GM23338 (cell line): Measurements from ENCODE around the gene C1orf52.

Experiments used
- CREB1 ChIP-seq: fragments of 250-450 bp; sonication (Bioruptor Pico); IDR thresholded peaks from 2 replicates; pipeline ENCODE4 v1.5.0; 2020; ENCODE audit warnings: low read depth, mild to moderate bottlenecking, moderate library complexity
- CTCF ChIP-seq, 2 experiments: fragments of 200-600 bp in 1 of 2; sonication (generic) in 1 of 2; conservative IDR thresholded peaks; 2 replicates each; pipeline versions ENCODE4 v1.5.1 to v1.6.1; 2016 to 2017; ENCODE audit warnings: antibody characterized with exemption in 2 of 2, low read depth in 2 of 2, mild to moderate bottlenecking in 2 of 2, moderate library complexity in 1 of 2
- EZH2 ChIP-seq: fragments of 200-600 bp; sonication (generic); IDR thresholded peaks from one replicate; pipeline ENCODE4 v1.8.0; 2017; ENCODE audit warnings: antibody characterized with exemption, mild to moderate bottlenecking, low read depth; ENCODE audit not compliant: unreplicated experiment
- EZH2phosphoT487 ChIP-seq: fragments of 200-600 bp; sonication (generic); IDR thresholded peaks from one replicate; pipeline ENCODE4 v1.8.1; 2018; ENCODE audit warnings: antibody characterized with exemption; ENCODE audit not compliant: unreplicated experiment
- NANOG ChIP-seq: IDR thresholded peaks from 2 replicates; pipeline ENCODE4 v1.6.1; 2016; ENCODE audit warnings: antibody characterized with exemption, borderline replicate concordance
- POLR2AphosphoS5 ChIP-seq: IDR thresholded peaks from 2 replicates; pipeline ENCODE4 v1.6.1; 2016; ENCODE audit warnings: antibody characterized with exemption, low read depth
- REST ChIP-seq: IDR thresholded peaks from one replicate; pipeline ENCODE4 v1.6.1; 2018; ENCODE audit warnings: antibody characterized with exemption; ENCODE audit not compliant: unreplicated experiment
- ZNF331 ChIP-seq: fragments of 250-450 bp; sonication (Bioruptor Pico); IDR thresholded peaks from 2 replicates; pipeline ENCODE4 v1.5.0; 2020; ENCODE audit warnings: low read depth, mild to moderate bottlenecking, moderate library complexity
- TF ChIP-seq, protein P1 (sequence below): IDR thresholded peaks from 2 replicates; pipeline ENCODE4 v1.6.1; 2016; ENCODE audit warnings: antibody characterized with exemption

- TF ChIP-seq NANOG: no peak
- no peak for TF ChIP-seq POLR2AphosphoS5
- no peak for TF ChIP-seq CTCF (conservative IDR thresholded peaks at IDR 0.05; ENCODE audit: low read depth in 2 of 2)
- TF ChIP-seq REST: no peak
- TF ChIP-seq, protein P1, sequence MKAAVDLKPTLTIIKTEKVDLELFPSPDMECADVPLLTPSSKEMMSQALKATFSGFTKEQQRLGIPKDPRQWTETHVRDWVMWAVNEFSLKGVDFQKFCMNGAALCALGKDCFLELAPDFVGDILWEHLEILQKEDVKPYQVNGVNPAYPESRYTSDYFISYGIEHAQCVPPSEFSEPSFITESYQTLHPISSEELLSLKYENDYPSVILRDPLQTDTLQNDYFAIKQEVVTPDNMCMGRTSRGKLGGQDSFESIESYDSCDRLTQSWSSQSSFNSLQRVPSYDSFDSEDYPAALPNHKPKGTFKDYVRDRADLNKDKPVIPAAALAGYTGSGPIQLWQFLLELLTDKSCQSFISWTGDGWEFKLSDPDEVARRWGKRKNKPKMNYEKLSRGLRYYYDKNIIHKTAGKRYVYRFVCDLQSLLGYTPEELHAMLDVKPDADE: no peak
- TF ChIP-seq EZH2: no peak
- no peak for TF ChIP-seq EZH2phosphoT487
- no peak for TF ChIP-seq ZNF331 (CRISPR knock-in tag)
- TF ChIP-seq CREB1 (CRISPR knock-in tag): no peak
These were observed 15.5 kb upstream of the C1orf52 start for GRCh38 chr1:85274969-85275453.
